ENCODE data around the gene CD226.

DNA sequence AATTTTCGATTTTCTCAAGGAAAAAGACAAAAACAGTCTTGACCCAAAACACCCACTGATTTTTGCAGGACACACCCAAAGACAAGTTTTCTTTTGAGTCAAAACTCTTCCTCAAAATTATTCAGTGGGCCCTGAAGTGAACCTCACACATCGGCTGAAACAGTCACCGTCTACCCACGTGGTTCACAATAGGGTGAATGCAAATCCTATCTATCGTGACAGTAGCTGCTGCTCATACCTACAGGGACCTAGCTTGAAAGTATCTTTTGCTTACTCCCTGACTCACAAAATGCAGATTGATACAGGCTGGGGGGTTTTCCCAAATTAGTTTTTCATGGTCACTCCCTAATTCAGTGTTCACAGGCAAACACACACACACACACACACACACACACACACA is 10.7 kb upstream of the CD226 start:
- TF ChIP-seq, protein P1, sequence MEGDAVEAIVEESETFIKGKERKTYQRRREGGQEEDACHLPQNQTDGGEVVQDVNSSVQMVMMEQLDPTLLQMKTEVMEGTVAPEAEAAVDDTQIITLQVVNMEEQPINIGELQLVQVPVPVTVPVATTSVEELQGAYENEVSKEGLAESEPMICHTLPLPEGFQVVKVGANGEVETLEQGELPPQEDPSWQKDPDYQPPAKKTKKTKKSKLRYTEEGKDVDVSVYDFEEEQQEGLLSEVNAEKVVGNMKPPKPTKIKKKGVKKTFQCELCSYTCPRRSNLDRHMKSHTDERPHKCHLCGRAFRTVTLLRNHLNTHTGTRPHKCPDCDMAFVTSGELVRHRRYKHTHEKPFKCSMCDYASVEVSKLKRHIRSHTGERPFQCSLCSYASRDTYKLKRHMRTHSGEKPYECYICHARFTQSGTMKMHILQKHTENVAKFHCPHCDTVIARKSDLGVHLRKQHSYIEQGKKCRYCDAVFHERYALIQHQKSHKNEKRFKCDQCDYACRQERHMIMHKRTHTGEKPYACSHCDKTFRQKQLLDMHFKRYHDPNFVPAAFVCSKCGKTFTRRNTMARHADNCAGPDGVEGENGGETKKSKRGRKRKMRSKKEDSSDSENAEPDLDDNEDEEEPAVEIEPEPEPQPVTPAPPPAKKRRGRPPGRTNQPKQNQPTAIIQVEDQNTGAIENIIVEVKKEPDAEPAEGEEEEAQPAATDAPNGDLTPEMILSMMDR (IDR thresholded peaks at IDR 0.05) = no peak
- TF ChIP-seq EZH2 (IDR thresholded peaks at IDR 0.05) = no peak
